Endometrium (tissue), 2 donors: ENCODE data around the gene MESD.

Source experiments
- FAIRE-seq: peaks from 2 replicates; lab custom pipeline; 2012; peaks lifted over from hg19 to GRCh38; lab: Jason Lieb, UNC
- donor health status: control.
- donor health status: control.

The MESD gene

GRCh38 chr15:81014446-81015093, 25.0 kb upstream of the MESD start:
- no peak for FAIRE-seq

- FAIRE-seq: no peak
Observed at GRCh38 chr15:81013396-81013929, 23.8 kb upstream of the MESD start.

GRCh38 chr15:81012588-81012987, 23.0 kb upstream of the MESD start:
- no peak for FAIRE-seq

- no peak for FAIRE-seq
Observed at GRCh38 chr15:81011593-81011992, 22.0 kb upstream of the MESD start.

GRCh38 chr15:81010086-81010485, 20.5 kb upstream of the MESD start:
- no peak for FAIRE-seq

- FAIRE-seq: no peak
Observed at GRCh38 chr15:81008312-81008711, 18.7 kb upstream of the MESD start.

- FAIRE-seq: no peak
Observed at GRCh38 chr15:81007428-81008064, 17.9 kb upstream of the MESD start.

- FAIRE-seq: no peak
Observed at GRCh38 chr15:81006124-81006523, 16.5 kb upstream of the MESD start.

GRCh38 chr15:81003097-81003350, 13.4 kb upstream of the MESD start:
- no peak for FAIRE-seq

- FAIRE-seq: no peak
Observed at GRCh38 chr15:81002331-81003096, 12.9 kb upstream of the MESD start.

- FAIRE-seq: no peak
Observed at GRCh38 chr15:81002009-81002330, 12.4 kb upstream of the MESD start.

GRCh38 chr15:81001152-81002008, 11.8 kb upstream of the MESD start:
- FAIRE-seq: no peak

GRCh38 chr15:81000624-81001151, 11.1 kb upstream of the MESD start, which contains the start of gene TLNRD1:
Gene TLNRD1, plus strand, starts transcription at chr15:81000923. Its CDS starts 1,349 bp downstream, at chr15:81002272.
- FAIRE-seq: no peak

- no peak for FAIRE-seq
Observed at GRCh38 chr15:81000144-81000623, 10.6 kb upstream of the MESD start.

GRCh38 chr15:80999623-81000036, 10.0 kb upstream of the MESD start:
- FAIRE-seq: no peak

- no peak for FAIRE-seq
Observed at GRCh38 chr15:80998251-80998650, 8.6 kb upstream of the MESD start.

- FAIRE-seq: no peak
Observed at GRCh38 chr15:80997692-80998091, 8.1 kb upstream of the MESD start.

- FAIRE-seq: no peak
Observed at GRCh38 chr15:80996247-80996646, 6.6 kb upstream of the MESD start.

- FAIRE-seq: no peak
Observed at GRCh38 chr15:80992441-80992840, 2.8 kb upstream of the MESD start.

- FAIRE-seq: no peak
Observed at GRCh38 chr15:80992006-80992405, 2.4 kb upstream of the MESD start.

- no peak for FAIRE-seq
Observed at GRCh38 chr15:80991421-80991820, 1.8 kb upstream of the MESD start.

GRCh38 chr15:80990955-80991354, 1.3 kb upstream of the MESD start:
- no peak for FAIRE-seq
